ENCODE data around the gene HDAC4. TPM values are rescaled to one million over a fixed set of nuclear protein-coding genes. Genes with fewer than 3 reads are reported as not detected.

Gene HDAC4
- total and polyA plus RNA-seq, 2 donors (not counting 1 experiment from before 2014, with no cell fraction given), result 13.5 to 46.0 TPM

GRCh38 chr2:239378021-239378917 lies 22.6 kb downstream of the HDAC4 start:
- H4K20me1 ChIP-seq (ENCODE audit: control insufficient read depth, insufficient read depth, low read length, poor library complexity, severe bottlenecking), result no peaks in the 10 kb centered on the region
- no peak for DNase-seq

More at GRCh38 chr2:239378021-239378917, 22.6 kb downstream of the HDAC4 start:
- Mint-ChIP-seq H3K4me3 (no peak overlapping the region), H3K4me1 (peaks cover 41% of the 10 kb centered on the region), H3K9me3 (ENCODE audit: insufficient read depth) (no peaks in the 10 kb centered on the region), H3K27ac (no peak overlapping the region), H3K27me3 (no peaks in the 10 kb centered on the region)
- CTCF ChIA-PET, result interaction anchor here (4.8 kb wide), 1 partner anchor 8 kb away, joined by 27 read pairs; no protein-coding TSS in a partner anchor
- Histone ChIP-seq H3K4me1 (ENCODE audit: control insufficient read depth in 2 of 2, insufficient read depth in 2 of 2, low read length in 2 of 2) (peaks cover 19 to 45% of the 10 kb centered on the region in 2 donors), H3K79me2 (ENCODE audit: control insufficient read depth, insufficient read depth, low read length) (peaks cover 59% of the 10 kb centered on the region), H3K9ac (ENCODE audit: low read length) (no peak overlapping the region), H2AFZ (ENCODE audit: insufficient read depth, low read depth, low read length, poor library complexity, severe bottlenecking) (no peak overlapping the region), H3K27ac (ENCODE audit: low read length in 2 of 2) (no peak overlapping the region), H3K9me3 (ENCODE audit: control extremely low read depth in 1 of 3, control insufficient read depth in 2 of 3, insufficient read depth in 1 of 3, low read length in 2 of 3) (no peaks in the 10 kb centered on the region), H3K4me3 (ENCODE audit: control extremely low read depth in 1 of 5, extremely low read depth in 1 of 5, insufficient read depth in 1 of 5, low read depth in 2 of 5, low read length in 4 of 5) (no peak overlapping the region), H3K36me3 (replicated peaks in 1 of 2; ENCODE audit: control extremely low read depth in 1 of 2, control insufficient read depth in 1 of 2, extremely low read depth in 1 of 2, insufficient read depth in 2 of 2, low read length in 1 of 2) (no peaks in the 10 kb centered on the region), H3K27me3 (replicated peaks in 1 of 4; ENCODE audit: control extremely low read depth in 1 of 4, control insufficient read depth in 3 of 4, insufficient read depth in 4 of 4, low read length in 3 of 4) (no peaks in the 10 kb centered on the region), H3K4me2 (replicated peaks; ENCODE audit: low read depth, low read length, poor library complexity, severe bottlenecking) (no peak overlapping the region)
- POLR2A ChIA-PET, result no interaction called here
- intact Hi-C loops (cut with micrococcal nuclease), result no loop called here
- ATAC-seq (ENCODE audit: low read depth), result no peak
- 97% methylated on average over 36 of the region's 36 CpGs for WGBS (ENCODE audit: insufficient coverage)
- TF ChIP-seq EZH2 (IDR thresholded peaks at IDR 0.05; ENCODE audit: borderline replicate concordance, insufficient read depth, low read depth, low read length, poor library complexity, severe bottlenecking) (no peak), CTCF (IDR thresholded peaks at IDR 0.05) (no peak)
